ENCODE data around the gene PRCP.

The PRCP gene

GRCh38 chr11:82865841-82866240, 34.4 kb downstream of the PRCP start:
- no peaks in the 10 kb centered on the region for H3K27me3 ChIP-seq (replicated peaks; ENCODE audit: control insufficient read depth, insufficient read depth, low read length)
- no peak overlapping the region for H3K4me3 ChIP-seq (replicated peaks; ENCODE audit: low read depth, low read length)
- no peak for DNase-seq (ENCODE audit: extremely low read depth, insufficient read length)
- H3K36me3 ChIP-seq (ENCODE audit: control insufficient read depth, insufficient read depth, low read length) = no peaks in the 10 kb centered on the region
- no peak for TF ChIP-seq CTCF (IDR thresholded peaks at IDR 0.05; ENCODE audit: insufficient read depth, low read length, poor library complexity, severe bottlenecking)

GRCh38 chr11:82864268-82864667, 36.0 kb downstream of the PRCP start:
- H3K36me3 ChIP-seq (ENCODE audit: control insufficient read depth, insufficient read depth, low read length) = no peaks in the 10 kb centered on the region
- TF ChIP-seq CTCF (IDR thresholded peaks at IDR 0.05; ENCODE audit: insufficient read depth, low read length, poor library complexity, severe bottlenecking) = peak; percentile 68
- DNase-seq (ENCODE audit: extremely low read depth, insufficient read length) = no peak
- H3K4me3 ChIP-seq (replicated peaks; ENCODE audit: low read depth, low read length) = no peak overlapping the region
- no peaks in the 10 kb centered on the region for H3K27me3 ChIP-seq (replicated peaks; ENCODE audit: control insufficient read depth, insufficient read depth, low read length)

GRCh38 chr11:82863209-82863608, 37.0 kb downstream of the PRCP start:
- TF ChIP-seq CTCF (IDR thresholded peaks at IDR 0.05; ENCODE audit: insufficient read depth, low read length, poor library complexity, severe bottlenecking) = no peak
- H3K4me3 ChIP-seq (replicated peaks; ENCODE audit: low read depth, low read length) = no peak overlapping the region
- no peaks in the 10 kb centered on the region for H3K36me3 ChIP-seq (ENCODE audit: control insufficient read depth, insufficient read depth, low read length)
- no peaks in the 10 kb centered on the region for H3K27me3 ChIP-seq (replicated peaks; ENCODE audit: control insufficient read depth, insufficient read depth, low read length)
- DNase-seq (ENCODE audit: extremely low read depth, insufficient read length) = no peak

GRCh38 chr11:82862379-82862778, 37.9 kb downstream of the PRCP start:
- Histone ChIP-seq H3K36me3 (ENCODE audit: control insufficient read depth, insufficient read depth, low read length) (no peaks in the 10 kb centered on the region), H3K4me3 (replicated peaks; ENCODE audit: low read depth, low read length) (no peak overlapping the region), H3K27me3 (replicated peaks; ENCODE audit: control insufficient read depth, insufficient read depth, low read length) (no peaks in the 10 kb centered on the region)
- DNase-seq (ENCODE audit: extremely low read depth, insufficient read length) = no peak
- TF ChIP-seq CTCF (IDR thresholded peaks at IDR 0.05; ENCODE audit: insufficient read depth, low read length, poor library complexity, severe bottlenecking) = no peak

GRCh38 chr11:82859750-82860149, 40.5 kb downstream of the PRCP start:
- TF ChIP-seq CTCF (IDR thresholded peaks at IDR 0.05; ENCODE audit: insufficient read depth, low read length, poor library complexity, severe bottlenecking) = no peak
- no peaks in the 10 kb centered on the region for H3K36me3 ChIP-seq (ENCODE audit: control insufficient read depth, insufficient read depth, low read length)
- no peaks in the 10 kb centered on the region for H3K27me3 ChIP-seq (replicated peaks; ENCODE audit: control insufficient read depth, insufficient read depth, low read length)
- no peak for DNase-seq (ENCODE audit: extremely low read depth, insufficient read length)
- H3K4me3 ChIP-seq (replicated peaks; ENCODE audit: low read depth, low read length) = no peak overlapping the region

- Histone ChIP-seq H3K36me3 (ENCODE audit: control insufficient read depth, insufficient read depth, low read length) (no peaks in the 10 kb centered on the region), H3K27me3 (replicated peaks; ENCODE audit: control insufficient read depth, insufficient read depth, low read length) (no peaks in the 10 kb centered on the region), H3K4me3 (replicated peaks; ENCODE audit: low read depth, low read length) (no peak overlapping the region)
- no peak for DNase-seq (ENCODE audit: extremely low read depth, insufficient read length)
- TF ChIP-seq CTCF (IDR thresholded peaks at IDR 0.05; ENCODE audit: insufficient read depth, low read length, poor library complexity, severe bottlenecking) = no peak
Observed at GRCh38 chr11:82858556-82859091, 41.6 kb downstream of the PRCP start.
